WTC11 (cell line): ENCODE measurements around the gene NGB.

Experiments
- CBFB ChIP-seq: sonication (generic); formaldehyde crosslinking; IDR thresholded peaks from 2 replicates; pipeline ENCODE4 v1.8.1; 2022; ENCODE audit warnings: mild to moderate bottlenecking, low read depth, missing genetic modification reagents
- CREB1 ChIP-seq: sonication (generic); formaldehyde crosslinking; IDR thresholded peaks from 2 replicates; pipeline ENCODE4 v1.8.0; 2023; ENCODE audit warnings: mild to moderate bottlenecking, missing genetic modification reagents
- CREM ChIP-seq: sonication (generic); formaldehyde crosslinking; IDR thresholded peaks from 2 replicates; pipeline ENCODE4 v1.8.1; 2022; ENCODE audit warnings: mild to moderate bottlenecking, missing genetic modification reagents, moderate library complexity
- JUN ChIP-seq: sonication (generic); formaldehyde crosslinking; IDR thresholded peaks from 2 replicates; pipeline ENCODE4 v1.8.0; 2023; ENCODE audit warnings: mild to moderate bottlenecking, missing genetic modification reagents
- KAT7 ChIP-seq: sonication (generic); formaldehyde crosslinking; IDR thresholded peaks from 2 replicates; pipeline ENCODE4 v1.8.1; 2023; ENCODE audit warnings: missing genetic modification reagents, mild to moderate bottlenecking, borderline replicate concordance
- NR2C2 ChIP-seq: sonication (generic); formaldehyde crosslinking; IDR thresholded peaks from 2 replicates; pipeline ENCODE4 v1.8.0; 2022; ENCODE audit warnings: mild to moderate bottlenecking, missing genetic modification reagents
- ZNF263 ChIP-seq: sonication (generic); formaldehyde crosslinking; IDR thresholded peaks from 2 replicates; pipeline ENCODE4 v1.8.1; 2022; ENCODE audit warnings: low read depth, mild to moderate bottlenecking, moderate library complexity, missing genetic modification reagents
- ZNF317 ChIP-seq: sonication (generic); formaldehyde crosslinking; IDR thresholded peaks from 2 replicates; pipeline ENCODE4 v1.8.1; 2023; ENCODE audit warnings: low read depth, mild to moderate bottlenecking, moderate library complexity, missing genetic modification reagents, borderline replicate concordance
- TF ChIP-seq, protein P1 (sequence below): fragments of 200-600 bp; IDR thresholded peaks from 2 replicates; pipeline ENCODE4 v1.8.0; 2022; ENCODE audit warnings: antibody characterized with exemption
- TF ChIP-seq, protein P2 (sequence below): sonication (generic); formaldehyde crosslinking; IDR thresholded peaks from 2 replicates; pipeline ENCODE4 v1.8.1; 2022; ENCODE audit warnings: missing genetic modification reagents, borderline replicate concordance
- TF ChIP-seq, protein P3 (sequence below): sonication (generic); formaldehyde crosslinking; IDR thresholded peaks from 2 replicates; pipeline ENCODE4 v1.8.1; 2023; ENCODE audit warnings: mild to moderate bottlenecking, missing genetic modification reagents
- TF ChIP-seq, protein P4 (sequence below): sonication (generic); formaldehyde crosslinking; IDR thresholded peaks from 2 replicates; pipeline ENCODE4 v1.8.1; 2023; ENCODE audit warnings: mild to moderate bottlenecking, missing genetic modification reagents, moderate library complexity
- TF ChIP-seq, protein P5 (sequence below): sonication (generic); formaldehyde crosslinking; IDR thresholded peaks from 2 replicates; pipeline ENCODE4 v1.8.0; 2022; ENCODE audit warnings: mild to moderate bottlenecking, missing genetic modification reagents

DNA sequence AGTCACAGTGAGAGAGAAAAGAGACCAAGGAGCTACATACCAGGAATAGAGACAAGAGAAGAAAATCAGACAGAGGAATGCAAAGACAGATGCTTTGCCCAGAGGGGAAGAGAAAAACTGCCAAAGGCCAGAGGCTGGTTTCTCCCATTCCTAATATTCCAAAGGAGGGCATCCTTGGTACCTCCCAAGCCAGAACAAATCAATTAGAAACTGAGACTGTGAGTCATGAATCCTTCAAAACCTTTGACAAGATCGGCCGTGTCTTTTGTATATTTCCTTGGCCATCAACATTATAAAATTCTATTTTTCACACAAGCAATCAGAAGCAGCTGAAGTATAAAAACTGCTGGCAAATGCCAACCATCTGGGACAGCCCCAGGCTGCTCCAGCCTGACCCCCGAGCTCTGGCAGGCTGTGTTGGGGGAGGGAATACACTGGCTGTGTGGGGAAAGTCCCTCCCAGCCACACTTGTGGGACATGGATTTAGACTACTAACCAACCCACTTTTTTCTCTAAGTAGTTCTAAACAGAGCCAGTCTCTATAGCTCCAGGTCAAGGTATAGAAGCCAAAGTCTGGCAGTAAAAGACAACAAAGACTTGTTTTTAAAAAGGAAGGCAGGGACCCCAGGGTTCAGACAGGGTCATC, 36.0 kb upstream of the NGB start:
- TF ChIP-seq, protein P1, sequence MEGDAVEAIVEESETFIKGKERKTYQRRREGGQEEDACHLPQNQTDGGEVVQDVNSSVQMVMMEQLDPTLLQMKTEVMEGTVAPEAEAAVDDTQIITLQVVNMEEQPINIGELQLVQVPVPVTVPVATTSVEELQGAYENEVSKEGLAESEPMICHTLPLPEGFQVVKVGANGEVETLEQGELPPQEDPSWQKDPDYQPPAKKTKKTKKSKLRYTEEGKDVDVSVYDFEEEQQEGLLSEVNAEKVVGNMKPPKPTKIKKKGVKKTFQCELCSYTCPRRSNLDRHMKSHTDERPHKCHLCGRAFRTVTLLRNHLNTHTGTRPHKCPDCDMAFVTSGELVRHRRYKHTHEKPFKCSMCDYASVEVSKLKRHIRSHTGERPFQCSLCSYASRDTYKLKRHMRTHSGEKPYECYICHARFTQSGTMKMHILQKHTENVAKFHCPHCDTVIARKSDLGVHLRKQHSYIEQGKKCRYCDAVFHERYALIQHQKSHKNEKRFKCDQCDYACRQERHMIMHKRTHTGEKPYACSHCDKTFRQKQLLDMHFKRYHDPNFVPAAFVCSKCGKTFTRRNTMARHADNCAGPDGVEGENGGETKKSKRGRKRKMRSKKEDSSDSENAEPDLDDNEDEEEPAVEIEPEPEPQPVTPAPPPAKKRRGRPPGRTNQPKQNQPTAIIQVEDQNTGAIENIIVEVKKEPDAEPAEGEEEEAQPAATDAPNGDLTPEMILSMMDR: no peak
- TF ChIP-seq, protein P2, sequence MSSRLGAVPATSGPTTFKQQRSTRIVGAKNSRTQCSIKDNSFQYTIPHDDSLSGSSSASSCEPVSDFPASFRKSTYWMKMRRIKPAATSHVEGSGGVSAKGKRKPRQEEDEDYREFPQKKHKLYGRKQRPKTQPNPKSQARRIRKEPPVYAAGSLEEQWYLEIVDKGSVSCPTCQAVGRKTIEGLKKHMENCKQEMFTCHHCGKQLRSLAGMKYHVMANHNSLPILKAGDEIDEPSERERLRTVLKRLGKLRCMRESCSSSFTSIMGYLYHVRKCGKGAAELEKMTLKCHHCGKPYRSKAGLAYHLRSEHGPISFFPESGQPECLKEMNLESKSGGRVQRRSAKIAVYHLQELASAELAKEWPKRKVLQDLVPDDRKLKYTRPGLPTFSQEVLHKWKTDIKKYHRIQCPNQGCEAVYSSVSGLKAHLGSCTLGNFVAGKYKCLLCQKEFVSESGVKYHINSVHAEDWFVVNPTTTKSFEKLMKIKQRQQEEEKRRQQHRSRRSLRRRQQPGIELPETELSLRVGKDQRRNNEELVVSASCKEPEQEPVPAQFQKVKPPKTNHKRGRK: no peak
- TF ChIP-seq ZNF263 (CRISPR knock-in tag): no peak
- TF ChIP-seq, protein P3, sequence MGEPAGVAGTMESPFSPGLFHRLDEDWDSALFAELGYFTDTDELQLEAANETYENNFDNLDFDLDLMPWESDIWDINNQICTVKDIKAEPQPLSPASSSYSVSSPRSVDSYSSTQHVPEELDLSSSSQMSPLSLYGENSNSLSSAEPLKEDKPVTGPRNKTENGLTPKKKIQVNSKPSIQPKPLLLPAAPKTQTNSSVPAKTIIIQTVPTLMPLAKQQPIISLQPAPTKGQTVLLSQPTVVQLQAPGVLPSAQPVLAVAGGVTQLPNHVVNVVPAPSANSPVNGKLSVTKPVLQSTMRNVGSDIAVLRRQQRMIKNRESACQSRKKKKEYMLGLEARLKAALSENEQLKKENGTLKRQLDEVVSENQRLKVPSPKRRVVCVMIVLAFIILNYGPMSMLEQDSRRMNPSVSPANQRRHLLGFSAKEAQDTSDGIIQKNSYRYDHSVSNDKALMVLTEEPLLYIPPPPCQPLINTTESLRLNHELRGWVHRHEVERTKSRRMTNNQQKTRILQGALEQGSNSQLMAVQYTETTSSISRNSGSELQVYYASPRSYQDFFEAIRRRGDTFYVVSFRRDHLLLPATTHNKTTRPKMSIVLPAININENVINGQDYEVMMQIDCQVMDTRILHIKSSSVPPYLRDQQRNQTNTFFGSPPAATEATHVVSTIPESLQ: no peak
- TF ChIP-seq CREM (CRISPR knock-in tag): no peak
- TF ChIP-seq JUN (CRISPR knock-in tag): no peak
- no peak for TF ChIP-seq KAT7 (CRISPR knock-in tag)
- TF ChIP-seq ZNF317 (CRISPR knock-in tag): no peak
- TF ChIP-seq CBFB (CRISPR knock-in tag): no peak
- TF ChIP-seq, protein P4, sequence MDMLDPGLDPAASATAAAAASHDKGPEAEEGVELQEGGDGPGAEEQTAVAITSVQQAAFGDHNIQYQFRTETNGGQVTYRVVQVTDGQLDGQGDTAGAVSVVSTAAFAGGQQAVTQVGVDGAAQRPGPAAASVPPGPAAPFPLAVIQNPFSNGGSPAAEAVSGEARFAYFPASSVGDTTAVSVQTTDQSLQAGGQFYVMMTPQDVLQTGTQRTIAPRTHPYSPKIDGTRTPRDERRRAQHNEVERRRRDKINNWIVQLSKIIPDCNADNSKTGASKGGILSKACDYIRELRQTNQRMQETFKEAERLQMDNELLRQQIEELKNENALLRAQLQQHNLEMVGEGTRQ (CRISPR knock-in tag): no peak
- TF ChIP-seq, protein P5, sequence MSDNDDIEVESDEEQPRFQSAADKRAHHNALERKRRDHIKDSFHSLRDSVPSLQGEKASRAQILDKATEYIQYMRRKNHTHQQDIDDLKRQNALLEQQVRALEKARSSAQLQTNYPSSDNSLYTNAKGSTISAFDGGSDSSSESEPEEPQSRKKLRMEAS (CRISPR knock-in tag): no peak
- TF ChIP-seq CREB1 (CRISPR knock-in tag): no peak
- no peak for TF ChIP-seq NR2C2 (CRISPR knock-in tag)
